Fibroblast of peridontal ligament (primary cell): ENCODE measurements around the gene USP19.

Source experiments
- DNase-seq: peaks from one replicate; pipeline ENCODE4 v3.0.0-alpha.2; 2010; ENCODE audit errors: extremely low read depth

Gene USP19

DNA sequence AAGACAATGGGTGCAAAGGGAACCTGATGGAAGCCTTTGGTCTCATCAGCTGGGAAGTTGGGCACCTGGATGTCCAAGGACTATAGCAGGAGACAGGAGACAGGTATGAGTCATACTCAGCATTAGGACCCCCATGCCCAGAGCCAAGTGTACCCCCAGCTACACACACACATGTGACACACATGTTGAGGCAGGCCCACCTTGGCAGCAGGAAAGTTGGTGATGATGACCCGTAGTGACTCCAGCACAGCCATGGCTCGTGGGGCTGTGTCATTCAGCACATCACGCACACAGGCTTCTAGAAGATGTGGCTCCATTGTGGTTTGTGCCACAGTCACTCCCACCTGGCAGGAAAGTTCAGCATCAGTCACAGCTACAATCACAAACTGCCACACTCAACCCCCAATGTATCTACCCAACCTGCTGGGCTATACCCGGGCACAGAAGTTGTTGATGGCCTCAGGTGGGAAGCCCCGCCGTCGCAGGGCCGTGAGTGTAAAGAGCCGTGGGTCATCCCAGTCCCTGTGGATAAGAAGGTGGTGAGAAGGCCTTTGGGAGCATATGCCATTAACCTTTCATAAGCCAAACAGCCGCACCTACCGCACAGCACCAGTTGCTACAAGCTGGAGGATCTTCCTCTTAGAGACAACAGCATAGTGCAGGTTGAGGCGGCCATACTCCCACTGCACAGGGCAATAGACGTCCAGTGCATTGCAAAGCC lies 21.6 kb downstream of the USP19 start:
- no peak for DNase-seq

DNA sequence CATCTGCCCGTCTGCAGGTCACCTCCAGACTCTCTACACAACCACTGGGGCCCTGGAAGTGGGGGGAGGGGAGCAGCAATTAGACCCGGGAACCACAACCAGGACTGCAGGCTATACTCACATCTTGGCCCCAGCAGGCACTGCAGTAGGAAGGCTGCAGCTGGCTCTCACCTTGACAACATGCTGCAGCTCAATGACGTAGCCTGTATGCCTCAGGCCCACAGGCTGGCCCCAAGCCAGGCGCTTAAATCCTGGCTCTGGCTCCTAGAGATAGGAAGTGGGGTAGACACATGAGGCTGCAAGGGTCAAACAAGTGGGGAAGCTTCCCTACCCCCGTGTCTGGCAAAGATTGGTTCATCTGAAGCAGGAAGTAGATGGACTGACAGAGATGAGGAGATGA lies 22.2 kb downstream of the USP19 start:
- no peak for DNase-seq

DNA sequence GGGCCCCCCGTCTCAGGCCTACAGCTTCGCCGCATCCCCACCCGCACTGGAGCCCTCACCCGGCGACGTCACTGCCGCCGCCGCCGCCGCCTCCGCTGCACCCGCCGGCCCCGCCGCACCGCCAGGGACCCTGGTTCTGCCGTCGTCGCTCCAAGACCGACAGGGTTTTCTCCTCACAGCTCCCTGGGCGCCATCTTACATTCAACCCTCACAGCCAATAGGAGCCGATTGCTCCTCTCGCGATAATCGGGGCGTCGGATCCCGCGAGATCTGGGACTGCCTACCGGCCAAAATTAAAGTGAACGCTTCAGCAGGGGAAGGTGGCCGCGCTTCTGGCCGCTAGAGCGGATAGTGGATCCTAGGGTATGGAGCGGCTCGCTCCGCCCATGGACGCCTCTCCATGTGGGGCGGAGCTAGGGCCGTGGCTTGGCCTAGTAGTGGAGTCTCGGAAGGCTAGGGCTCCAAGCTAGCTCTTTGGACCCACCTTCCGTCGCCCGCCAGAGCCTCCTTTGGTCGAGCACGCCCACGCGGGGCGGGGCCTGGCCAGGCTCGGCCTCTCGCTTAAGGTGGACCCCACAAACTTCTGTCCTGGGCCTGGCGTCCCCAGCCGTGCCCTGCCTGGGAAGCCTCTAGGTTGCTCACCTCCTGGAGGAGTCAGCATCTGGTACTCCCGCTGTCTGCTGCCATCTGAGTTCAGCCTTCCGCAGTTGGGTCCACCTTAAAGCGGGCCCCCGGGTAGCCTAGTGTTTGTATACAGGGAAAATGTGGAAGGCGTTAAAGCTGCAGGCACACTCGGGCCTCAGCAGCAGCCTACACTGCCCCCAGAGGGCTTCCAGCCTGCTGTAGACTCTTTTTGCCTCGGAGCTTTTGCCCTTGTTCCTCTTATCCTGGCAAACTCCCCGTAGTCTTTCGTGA lies 26.5 kb downstream of the USP19 start, which contains the start of gene QRICH1:
Gene QRICH1, minus strand, starts transcription at position 219 of the 915 bp plus-strand sequence. CDS start 17,054 bp downstream, outside the sequence.
- peak; percentile 99 for DNase-seq

DNA sequence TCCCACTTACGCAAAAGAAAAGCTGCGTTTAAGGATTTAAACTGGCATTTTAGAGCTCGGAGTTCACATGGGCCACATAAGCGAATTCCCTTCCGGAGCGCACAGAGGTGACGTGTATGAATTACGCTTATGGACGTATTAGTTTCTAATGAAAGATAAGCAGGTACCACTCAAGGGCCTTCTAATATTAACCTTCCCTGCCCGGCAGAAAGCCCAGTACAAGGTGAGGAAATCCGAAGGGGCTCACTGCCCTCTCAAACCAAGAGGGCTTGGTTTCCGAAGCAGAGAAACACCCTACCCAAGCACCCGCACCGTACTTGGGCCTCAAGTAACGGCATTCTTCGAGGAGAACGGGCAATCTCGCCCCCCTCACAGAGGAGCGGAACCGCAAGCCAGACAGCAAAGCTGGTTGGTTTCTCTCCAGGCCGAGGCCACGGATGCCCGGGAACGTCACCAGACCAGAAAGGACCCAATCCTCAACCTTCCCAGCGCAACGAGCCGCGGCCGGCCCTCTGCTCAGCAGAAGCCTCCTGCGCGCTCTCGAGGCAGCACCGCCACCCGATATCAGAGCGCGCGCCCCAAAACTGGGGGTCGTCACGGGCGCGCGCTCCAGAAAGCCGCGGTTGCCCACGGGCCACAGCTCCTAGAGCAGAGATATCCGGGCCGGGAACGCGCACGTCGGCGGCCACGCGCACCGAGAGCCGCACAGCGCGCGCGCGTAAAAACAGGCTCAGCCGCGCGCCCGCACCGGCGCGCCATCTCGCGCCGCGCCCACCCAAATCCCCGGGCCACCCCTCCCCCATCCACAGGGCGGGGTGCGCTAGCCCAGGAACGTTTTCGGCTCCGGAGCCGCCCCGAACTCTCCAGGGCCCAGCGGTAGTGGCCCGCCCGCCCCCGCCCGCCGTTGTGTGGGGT lies 27.4 kb downstream of the USP19 start:
- DNase-seq, result peak; percentile 82

DNA sequence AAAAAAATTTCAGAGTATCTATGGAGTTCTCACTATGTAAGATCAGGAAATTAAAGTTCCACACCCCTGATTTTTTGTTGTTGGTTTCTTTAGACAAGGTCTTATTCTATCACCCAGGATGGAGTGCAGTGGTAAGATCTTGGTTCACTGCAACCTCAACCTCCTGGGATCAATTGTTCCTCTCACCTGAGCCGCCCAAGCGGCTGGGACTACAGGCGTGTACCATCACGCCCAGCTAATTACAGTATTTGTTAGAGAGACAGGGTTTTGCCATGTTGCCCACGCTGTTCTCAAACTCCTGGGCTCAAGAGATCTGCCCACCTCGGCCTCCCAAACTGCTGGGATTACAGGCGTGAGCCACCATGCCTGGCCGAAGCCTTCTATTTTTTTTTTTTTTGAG lies 39.2 kb downstream of the USP19 start:
- DNase-seq, result no peak

DNA sequence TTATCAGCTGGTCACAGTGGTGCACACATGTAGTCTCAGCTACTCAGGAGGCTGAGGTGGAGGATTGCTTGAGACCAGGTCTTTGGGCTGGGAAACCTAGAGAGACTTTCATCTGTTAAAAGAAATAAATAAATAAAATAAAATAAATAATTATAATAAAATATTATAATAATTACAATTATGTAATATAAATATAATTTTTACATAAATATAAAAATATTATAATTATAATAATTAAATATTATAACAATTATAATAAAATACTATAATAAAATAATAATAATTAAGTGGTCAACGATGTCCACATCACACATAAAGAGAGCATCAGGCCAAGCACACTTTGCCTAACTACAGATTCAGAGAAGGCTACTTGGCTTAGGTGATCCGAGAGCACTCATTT lies 41.4 kb downstream of the USP19 start:
- DNase-seq, result no peak

DNA sequence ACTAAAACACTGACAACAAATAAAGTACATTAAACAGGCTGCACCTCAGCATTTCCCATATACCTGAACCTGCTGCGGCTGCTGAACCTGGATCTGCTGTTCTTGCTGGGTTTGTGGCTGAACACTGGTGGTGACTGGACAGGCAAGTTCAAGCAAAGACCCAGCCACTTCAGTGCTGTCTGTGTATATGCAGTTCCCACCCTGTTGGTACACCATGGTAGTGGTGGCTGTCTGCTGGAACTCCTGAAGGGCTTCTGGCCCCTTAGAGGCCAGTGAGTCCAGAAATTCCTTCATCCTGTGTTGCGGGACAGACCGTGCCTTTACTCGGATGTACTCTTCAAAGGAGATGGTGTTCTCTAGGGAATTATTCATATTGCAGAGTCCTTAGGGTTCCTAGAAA lies 44.0 kb downstream of the USP19 start:
- DNase-seq, result no peak

DNA sequence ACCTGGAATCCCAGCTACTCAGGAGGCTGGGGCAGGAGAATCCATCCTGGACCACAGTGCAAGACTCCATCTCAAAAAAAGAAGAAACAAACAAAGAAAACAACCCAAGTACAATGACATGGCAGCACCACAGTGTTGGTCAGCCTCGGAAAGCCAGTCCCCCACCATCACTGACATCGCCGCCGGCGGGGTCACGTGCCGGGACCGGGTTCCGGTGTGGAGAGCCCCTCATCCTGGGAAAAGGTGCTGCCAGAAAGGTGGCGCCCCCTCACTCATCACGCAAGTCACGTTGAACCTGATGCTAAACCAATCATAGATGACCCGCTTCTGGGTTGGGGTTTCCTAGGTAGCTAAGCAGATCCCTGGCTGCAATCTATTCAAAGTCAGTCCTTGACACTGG lies 44.5 kb downstream of the USP19 start:
- no peak for DNase-seq
